Endodermal cell (in vitro differentiated cells): ENCODE data around the gene COQ8B. TPM values are rescaled to one million over a fixed set of nuclear protein-coding genes. Genes with fewer than 3 reads are reported as not detected.

Source experiments
- DNase-seq: peaks from one replicate; pipeline ENCODE4 v3.0.0-alpha.2; 2017
- H3K27ac ChIP-seq: 2 replicates; pipeline ENCODE4 v1.5.1; 2013; ENCODE audit warnings: mild to moderate bottlenecking, low read depth, low read length, moderate library complexity
- H3K27me3 ChIP-seq: 2 replicates; pipeline ENCODE4 v1.6.1; 2013; ENCODE audit warnings: mild to moderate bottlenecking, low read length, moderate library complexity; ENCODE audit not compliant: insufficient read depth, control insufficient read depth, poor library complexity, severe bottlenecking
- H3K36me3 ChIP-seq: 2 replicates; pipeline ENCODE4 v1.7.0; 2013; ENCODE audit warnings: mild to moderate bottlenecking, low read length, moderate library complexity; ENCODE audit not compliant: control insufficient read depth, insufficient read depth
- H3K4me1 ChIP-seq: one replicate; pipeline ENCODE4 v1.7.0; 2013; ENCODE audit warnings: low read length; ENCODE audit not compliant: control insufficient read depth, insufficient read depth
- H3K4me3 ChIP-seq: 2 replicates; pipeline ENCODE4 v1.5.1; 2013; ENCODE audit warnings: mild to moderate bottlenecking, low read length, moderate library complexity
- H3K9ac ChIP-seq: 2 replicates; pipeline ENCODE4 v1.6.1; 2013; ENCODE audit warnings: mild to moderate bottlenecking, low read length, moderate library complexity; ENCODE audit not compliant: poor library complexity, severe bottlenecking; ENCODE audit errors: extremely low read depth
- H3K9me3 ChIP-seq: 2 replicates; pipeline ENCODE4 v1.6.1; 2013; ENCODE audit warnings: mild to moderate bottlenecking, low read length, moderate library complexity; ENCODE audit not compliant: control insufficient read depth
- H3K27ac Mint-ChIP-seq: 2 replicates; pipeline ENCODE4 v1.8.0; 2020; ENCODE audit warnings: mixed read lengths
- H3K27me3 Mint-ChIP-seq: 2 replicates; pipeline ENCODE4 v1.8.0; 2021; ENCODE audit warnings: mild to moderate bottlenecking, mixed read lengths; ENCODE audit not compliant: insufficient read depth
- H3K36me3 Mint-ChIP-seq: 2 replicates; pipeline ENCODE4 v1.8.0; 2020; ENCODE audit warnings: low read depth, mixed read lengths
- H3K4me1 Mint-ChIP-seq: 2 replicates; pipeline ENCODE4 v1.8.0; 2020; ENCODE audit warnings: mixed read lengths
- H3K4me3 Mint-ChIP-seq: 2 replicates; pipeline ENCODE4 v1.8.0; 2020; ENCODE audit warnings: mild to moderate bottlenecking, moderate library complexity, mixed read lengths
- H3K9me3 Mint-ChIP-seq: 2 replicates; pipeline ENCODE4 v1.8.0; 2020; ENCODE audit warnings: mild to moderate bottlenecking, mixed read lengths
- WGBS, 2 experiments: methylation state at CpG; one replicate each; pipeline versions ENCODE4 v1.1.5 to v1.1.7; 2013; ENCODE audit warnings: missing lambda C conversion rate in 2 of 2, mixed read lengths in 1 of 2; ENCODE audit not compliant: insufficient coverage in 1 of 2, insufficient read length in 1 of 2; 5-methylcytosine and 5-hydroxymethylcytosine counted together
- total RNA-seq, 2 donors: library from RNA; stranded (reverse); fragmentation: NEBNext Ultra II Directional in 1 of 2; extraction: Animal tissue kit (Norgen Biotek cat#: 25700) in 1 of 2; gene quantifications; 2 replicates in 1 of 2; 3 replicates in 1 of 2; pipeline ENCODE4 v1.2.1, GENCODE V29; 2021
- TF ChIP-seq, protein P1 (sequence below): fragments of 200-600 bp; sonication (generic); conservative IDR thresholded peaks from 2 replicates; pipeline ENCODE4 v1.5.0; 2021; ENCODE audit warnings: antibody characterized with exemption, mild to moderate bottlenecking

Gene COQ8B
- total RNA-seq, 2 donors from 2014 or later = 45.6 to 49.8 TPM

DNA sequence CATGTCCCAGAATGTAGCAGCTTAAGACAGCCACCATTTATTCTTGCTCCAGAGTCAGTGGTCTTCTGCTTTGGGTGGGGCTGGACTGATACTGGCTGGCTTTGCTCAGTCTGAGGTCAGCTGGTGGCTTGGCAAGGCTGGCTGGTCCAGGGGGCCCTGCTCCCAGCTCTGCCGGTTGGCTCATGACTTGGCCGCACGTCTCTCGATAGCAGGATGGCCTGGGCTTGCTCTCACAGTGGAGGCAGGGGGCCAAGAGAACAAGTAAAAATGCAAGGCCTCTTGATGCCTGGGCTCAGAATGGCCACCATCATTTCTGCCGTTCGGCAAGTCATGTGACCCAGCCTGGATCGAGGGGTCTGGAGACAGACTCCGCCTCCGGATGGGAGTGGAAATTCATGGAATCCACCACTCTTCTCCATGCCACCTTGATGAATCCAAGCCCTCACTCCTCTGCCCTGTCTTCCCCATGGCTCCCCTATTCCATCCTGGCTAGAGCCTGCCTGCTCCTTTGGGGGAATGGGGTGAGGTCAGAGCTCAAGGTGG is 20.5 kb upstream of the COQ8B start:
- Mint-ChIP-seq H3K27ac (no peak overlapping the region), H3K9me3 (no peaks in the 10 kb centered on the region), H3K27me3 (no peaks in the 10 kb centered on the region), H3K4me1 (no peaks in the 10 kb centered on the region), H3K4me3 (no peak overlapping the region), H3K36me3 (peaks cover 61% of the 10 kb centered on the region)
- peaks cover 53% of the 10 kb centered on the region for H3K36me3 ChIP-seq
- H3K9ac ChIP-seq = no peak overlapping the region
- no peak overlapping the region for H3K27ac ChIP-seq
- H3K4me1 ChIP-seq = no peaks in the 10 kb centered on the region
- no peaks in the 10 kb centered on the region for H3K9me3 ChIP-seq
- no peaks in the 10 kb centered on the region for H3K27me3 ChIP-seq
- 91 to 94% methylated on average over 6 to 9 of the region's 9 CpGs for WGBS, 2 experiments
- TF ChIP-seq, protein P1, sequence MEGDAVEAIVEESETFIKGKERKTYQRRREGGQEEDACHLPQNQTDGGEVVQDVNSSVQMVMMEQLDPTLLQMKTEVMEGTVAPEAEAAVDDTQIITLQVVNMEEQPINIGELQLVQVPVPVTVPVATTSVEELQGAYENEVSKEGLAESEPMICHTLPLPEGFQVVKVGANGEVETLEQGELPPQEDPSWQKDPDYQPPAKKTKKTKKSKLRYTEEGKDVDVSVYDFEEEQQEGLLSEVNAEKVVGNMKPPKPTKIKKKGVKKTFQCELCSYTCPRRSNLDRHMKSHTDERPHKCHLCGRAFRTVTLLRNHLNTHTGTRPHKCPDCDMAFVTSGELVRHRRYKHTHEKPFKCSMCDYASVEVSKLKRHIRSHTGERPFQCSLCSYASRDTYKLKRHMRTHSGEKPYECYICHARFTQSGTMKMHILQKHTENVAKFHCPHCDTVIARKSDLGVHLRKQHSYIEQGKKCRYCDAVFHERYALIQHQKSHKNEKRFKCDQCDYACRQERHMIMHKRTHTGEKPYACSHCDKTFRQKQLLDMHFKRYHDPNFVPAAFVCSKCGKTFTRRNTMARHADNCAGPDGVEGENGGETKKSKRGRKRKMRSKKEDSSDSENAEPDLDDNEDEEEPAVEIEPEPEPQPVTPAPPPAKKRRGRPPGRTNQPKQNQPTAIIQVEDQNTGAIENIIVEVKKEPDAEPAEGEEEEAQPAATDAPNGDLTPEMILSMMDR = no peak
- no peak for DNase-seq
- no peak overlapping the region for H3K4me3 ChIP-seq

DNA sequence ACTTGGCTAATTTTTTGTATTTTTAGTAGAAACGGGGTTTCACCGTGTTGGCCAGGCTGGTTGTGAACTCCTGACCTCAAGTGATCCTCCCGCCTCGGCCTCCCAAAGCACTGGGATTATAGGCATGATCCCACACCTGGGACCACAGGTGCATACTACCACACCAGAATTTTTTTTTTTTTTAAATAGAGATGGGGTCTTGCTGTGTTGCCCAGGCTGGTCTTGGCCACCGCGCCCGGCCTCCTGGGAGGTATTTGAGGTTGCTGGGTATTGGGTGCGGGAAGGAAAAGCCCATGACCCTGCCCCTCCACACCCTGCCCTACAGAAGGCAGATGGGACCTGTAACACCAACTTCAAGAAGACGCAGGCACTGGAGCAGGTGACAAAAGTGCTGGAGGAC is 20.0 kb upstream of the COQ8B start:
- no peak overlapping the region for H3K4me3 ChIP-seq
- no peaks in the 10 kb centered on the region for H3K4me1 Mint-ChIP-seq
- WGBS, 2 experiments = 88 to 100% methylated on average over 1 to 9 of the region's 9 CpGs
- H3K4me1 ChIP-seq = no peaks in the 10 kb centered on the region
- H3K36me3 ChIP-seq = peaks cover 56% of the 10 kb centered on the region
- H3K9me3 ChIP-seq = no peaks in the 10 kb centered on the region
- TF ChIP-seq, protein P1 = no peak
- no peak overlapping the region for H3K9ac ChIP-seq
- DNase-seq = no peak
- H3K9me3 Mint-ChIP-seq = no peaks in the 10 kb centered on the region
- H3K4me3 Mint-ChIP-seq = no peak overlapping the region
- no peaks in the 10 kb centered on the region for H3K27me3 Mint-ChIP-seq
- H3K27ac Mint-ChIP-seq = no peak overlapping the region
- H3K27ac ChIP-seq = no peak overlapping the region
- no peaks in the 10 kb centered on the region for H3K27me3 ChIP-seq
- H3K36me3 Mint-ChIP-seq = peaks cover 65% of the 10 kb centered on the region

DNA sequence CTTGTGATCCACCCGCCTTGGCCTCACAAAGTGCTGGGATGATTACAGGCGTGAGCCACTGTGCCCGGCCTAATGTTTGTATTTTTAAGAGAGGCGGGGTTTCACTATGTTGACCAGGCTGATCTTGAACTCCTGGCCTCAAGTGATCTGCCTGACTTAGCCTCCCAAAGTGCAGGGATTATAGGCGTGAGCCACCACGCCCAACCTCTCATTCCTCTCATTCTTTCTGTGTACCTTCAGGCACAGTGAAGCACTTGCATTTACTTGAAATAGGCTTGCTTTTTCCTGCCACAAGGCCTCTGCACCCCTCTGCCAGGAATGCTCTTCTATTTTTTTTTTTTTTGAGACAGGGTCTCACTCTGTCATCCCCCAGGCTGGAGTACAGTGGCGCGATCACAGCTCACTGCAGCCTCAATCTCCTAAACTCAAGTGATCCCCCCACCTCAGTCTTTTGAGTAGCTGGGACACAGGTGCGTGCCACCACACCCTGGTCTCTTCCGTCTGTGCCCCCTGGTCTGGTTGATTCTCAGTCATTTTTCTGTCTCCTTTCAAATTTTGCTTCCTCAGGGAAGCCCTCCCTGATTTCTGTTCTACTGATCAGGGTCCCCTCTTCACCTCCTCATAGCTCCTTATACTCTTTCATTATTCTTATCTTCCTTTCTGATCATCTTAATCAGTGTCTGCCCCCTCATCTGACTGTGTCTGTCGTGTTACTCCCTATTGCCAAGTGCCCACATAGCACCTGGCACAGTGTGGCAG is 18.5 kb upstream of the COQ8B start:
- Mint-ChIP-seq H3K27me3 (no peaks in the 10 kb centered on the region), H3K27ac (no peak overlapping the region), H3K4me1 (no peaks in the 10 kb centered on the region), H3K9me3 (no peaks in the 10 kb centered on the region), H3K36me3 (peaks cover 73% of the 10 kb centered on the region), H3K4me3 (no peak overlapping the region)
- no peak overlapping the region for H3K4me3 ChIP-seq
- 87 to 94% methylated on average over 11 of the region's 11 CpGs for WGBS, 2 experiments
- H3K27ac ChIP-seq = no peak overlapping the region
- peaks cover 68% of the 10 kb centered on the region for H3K36me3 ChIP-seq
- no peak for DNase-seq
- no peak overlapping the region for H3K9ac ChIP-seq
- H3K9me3 ChIP-seq = no peaks in the 10 kb centered on the region
- no peaks in the 10 kb centered on the region for H3K4me1 ChIP-seq
- TF ChIP-seq, protein P1 = no peak
- no peaks in the 10 kb centered on the region for H3K27me3 ChIP-seq
